Measurements from ENCODE around the gene GDF7. TPM values are rescaled to one million over a fixed set of nuclear protein-coding genes. Genes with fewer than 3 reads are reported as not detected.

GDF7 gene
- total and polyA plus RNA-seq, 10 of the 15 experiments (the other 5 are each of a cell fraction or from before 2014, with no cell fraction given) = 0.02 to 0.11 (median 0.04) TPM; not detected in 1

- Histone ChIP-seq H4K20me1 (ENCODE audit: control insufficient read depth, insufficient read depth) (no peaks in the 10 kb centered on the region), H3K4me3 (no peak overlapping the region), H3K9me3 (replicated peaks; ENCODE audit: control insufficient read depth, insufficient read depth, low read length) (no peaks in the 10 kb centered on the region), H2AFZ (ENCODE audit: control insufficient read depth, low read depth, low read length) (no peak overlapping the region), H3K27ac (ENCODE audit: control insufficient read depth, insufficient read depth) (no peak overlapping the region), H3K4me2 (ENCODE audit: control insufficient read depth, insufficient read depth) (no peak overlapping the region), H3K36me3 (ENCODE audit: control insufficient read depth in 2 of 2, insufficient read depth in 2 of 2, low read length in 1 of 2) (no peaks in the 10 kb centered on the region), H3K9ac (ENCODE audit: control insufficient read depth, insufficient read depth, low read length) (no peak overlapping the region), H3K4me1 (ENCODE audit: control insufficient read depth, insufficient read depth, low read length) (no peaks in the 10 kb centered on the region), H3K79me2 (ENCODE audit: control insufficient read depth, insufficient read depth, low read length) (no peaks in the 10 kb centered on the region), H3K27me3 (replicated peaks in 1 of 2; ENCODE audit: control insufficient read depth in 2 of 2, insufficient read depth in 2 of 2, low read length in 1 of 2) (no peaks in the 10 kb centered on the region)
- ChIA-PET SMC1A (ENCODE audit: uncharacterized antibody, unreplicated experiment) (interaction anchor here (0.7 kb wide), 1 partner anchor 945 kb away, joined by 3 read pairs; no protein-coding TSS in a partner anchor), CTCF (no interaction called here), POLR2A (interaction anchor here (1.2 kb wide), 1 partner anchor 172 kb away, joined by 3 read pairs; the partner anchor contains the start of gene RHOB), RAD21 (ENCODE audit: unreplicated experiment) (interaction anchor here (1.3 to 2.1 kb wide), 2 partner anchors 23 to 172 kb away, joined by 3 to 5 read pairs; partner anchors contain the start of gene RHOB)
- TF ChIP-seq EZH2 (IDR thresholded peaks at IDR 0.05; ENCODE audit: borderline replicate concordance, control insufficient read depth, low read depth, low read length) (no peak), JUNB (IDR thresholded peaks at IDR 0.05) (no peak), RB1 (IDR thresholded peaks at IDR 0.05; ENCODE audit: borderline replicate concordance) (no peak), CEBPB (IDR thresholded peaks at IDR 0.05; ENCODE audit: borderline replicate concordance in 1 of 2, low read depth in 2 of 2, low read length in 2 of 2) (no peak), SMAD1 (IDR thresholded peaks at IDR 0.05; ENCODE audit: low read depth, partially characterized antibody) (no peak), CTCF (IDR thresholded peaks at IDR 0.05 in 2 of 3, conservative IDR thresholded peaks at IDR 0.05 in 1 of 3; ENCODE audit: control insufficient read depth in 2 of 3, extremely low read depth in 1 of 3, insufficient read depth in 1 of 3, low read depth in 3 of 3, low read length in 3 of 3) (no peak), GATAD2B (conservative IDR thresholded peaks at IDR 0.05; ENCODE audit: low read depth) (no peak), SIN3A (IDR thresholded peaks at IDR 0.05; ENCODE audit: low read depth, low read length) (no peak), TCF12 (IDR thresholded peaks at IDR 0.05; ENCODE audit: low read depth, low read length) (no peak), KAT2A (conservative IDR thresholded peaks at IDR 0.05; ENCODE audit: control insufficient read depth, low read depth, low read length) (no peak)
- in situ Hi-C loops (cut with MboI) (no loop called here), intact Hi-C loops (cut with micrococcal nuclease; ENCODE audit: unreplicated experiment) (no loop called here)
- DNase-seq (ENCODE audit: low read depth, low spot score) = no peak
- BruUV-seq (replicated peaks) = no TSS peak
- FAIRE-seq = no peak
- 73% methylated on average over 15 of the region's 15 CpGs for WGBS (ENCODE audit: insufficient coverage, insufficient replicate concordance, low lambda C conversion rate, missing lambda C conversion rate)
- no peak for ATAC-seq
Observed at GRCh38 chr2:20618886-20619521, 47.9 kb upstream of the GDF7 start.
